Inflammatory macrophage treated with lipopolysaccharide for 1 hour (primary cell): Measurements from ENCODE around the gene SCARF2.
"Not testable (repeated sequence)": the region's sequence is repeated elsewhere in the genome, so short reads cannot be mapped to it uniquely, and the experiment has no call there.

Experiments used
- DNase-seq, 2 donors: peaks; one replicate each; pipeline ENCODE4 v3.0.0-alpha.2; 2020 to 2022

Gene SCARF2, protein sequence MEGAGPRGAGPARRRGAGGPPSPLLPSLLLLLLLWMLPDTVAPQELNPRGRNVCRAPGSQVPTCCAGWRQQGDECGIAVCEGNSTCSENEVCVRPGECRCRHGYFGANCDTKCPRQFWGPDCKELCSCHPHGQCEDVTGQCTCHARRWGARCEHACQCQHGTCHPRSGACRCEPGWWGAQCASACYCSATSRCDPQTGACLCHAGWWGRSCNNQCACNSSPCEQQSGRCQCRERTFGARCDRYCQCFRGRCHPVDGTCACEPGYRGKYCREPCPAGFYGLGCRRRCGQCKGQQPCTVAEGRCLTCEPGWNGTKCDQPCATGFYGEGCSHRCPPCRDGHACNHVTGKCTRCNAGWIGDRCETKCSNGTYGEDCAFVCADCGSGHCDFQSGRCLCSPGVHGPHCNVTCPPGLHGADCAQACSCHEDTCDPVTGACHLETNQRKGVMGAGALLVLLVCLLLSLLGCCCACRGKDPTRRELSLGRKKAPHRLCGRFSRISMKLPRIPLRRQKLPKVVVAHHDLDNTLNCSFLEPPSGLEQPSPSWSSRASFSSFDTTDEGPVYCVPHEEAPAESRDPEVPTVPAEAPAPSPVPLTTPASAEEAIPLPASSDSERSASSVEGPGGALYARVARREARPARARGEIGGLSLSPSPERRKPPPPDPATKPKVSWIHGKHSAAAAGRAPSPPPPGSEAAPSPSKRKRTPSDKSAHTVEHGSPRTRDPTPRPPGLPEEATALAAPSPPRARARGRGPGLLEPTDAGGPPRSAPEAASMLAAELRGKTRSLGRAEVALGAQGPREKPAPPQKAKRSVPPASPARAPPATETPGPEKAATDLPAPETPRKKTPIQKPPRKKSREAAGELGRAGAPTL

DNA sequence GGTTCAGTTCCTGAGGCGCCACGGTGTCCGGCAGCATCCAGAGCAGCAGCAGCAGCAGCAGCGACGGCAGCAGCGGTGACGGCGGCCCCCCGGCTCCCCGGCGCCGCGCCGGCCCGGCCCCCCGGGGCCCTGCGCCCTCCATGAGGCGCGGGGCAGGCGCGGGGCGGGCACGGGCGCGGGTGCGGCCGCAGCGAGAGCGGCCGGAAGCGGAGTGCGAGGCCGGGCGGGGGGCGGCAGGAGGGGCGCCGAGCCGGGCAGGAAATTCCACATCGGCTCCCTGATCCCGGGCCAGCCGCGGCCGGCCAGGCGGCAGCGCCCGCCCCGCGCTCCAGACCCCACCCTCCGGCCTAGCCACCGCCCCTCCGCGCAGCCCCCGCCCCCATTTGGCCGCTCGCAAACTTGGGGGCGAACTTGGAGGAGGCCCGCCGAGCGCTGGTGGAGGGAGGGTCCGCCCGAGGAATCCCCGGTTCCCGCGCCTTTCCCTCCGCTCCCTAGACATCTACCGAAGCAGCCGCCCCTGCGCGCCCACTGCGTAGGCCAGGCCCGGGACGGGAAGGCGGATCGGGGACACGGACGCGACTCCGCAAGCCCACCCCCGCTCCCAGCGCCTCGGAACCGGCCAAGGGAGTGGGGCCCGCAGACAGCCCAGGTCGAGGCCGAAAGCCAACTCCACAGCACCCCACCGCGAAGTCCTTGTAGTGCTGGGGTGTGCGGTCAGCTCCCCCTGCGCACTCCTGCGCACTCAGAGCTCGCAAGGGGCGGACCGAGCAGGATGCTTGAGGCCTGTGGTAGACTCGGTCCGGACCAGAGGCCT is at the start of gene SCARF2:
TSS of gene SCARF2 (minus strand) at position 213 of the 814 bp plus-strand sequence. CDS start at position 142, 71 bp downstream.
- no peak for DNase-seq

DNA sequence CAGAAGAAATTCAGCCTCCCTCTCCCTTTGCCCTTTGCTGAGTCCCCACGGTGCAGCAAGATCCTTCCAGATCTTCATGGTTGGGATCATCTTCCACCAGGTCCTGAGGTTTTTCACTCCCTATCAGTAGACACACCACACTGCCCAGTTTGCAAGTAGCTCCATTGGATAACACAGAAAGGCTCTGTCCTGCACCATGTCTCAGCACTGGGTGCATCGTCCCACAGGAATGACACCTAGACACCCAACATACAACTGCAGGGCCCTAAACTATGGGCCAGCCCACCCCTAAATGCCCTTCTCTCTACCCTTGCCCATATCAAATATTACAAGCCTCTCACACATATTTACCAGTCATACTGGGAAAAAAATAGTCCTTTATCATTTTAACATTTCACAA is 48.6 kb upstream of the SCARF2 start:
- no peak for DNase-seq

DNA sequence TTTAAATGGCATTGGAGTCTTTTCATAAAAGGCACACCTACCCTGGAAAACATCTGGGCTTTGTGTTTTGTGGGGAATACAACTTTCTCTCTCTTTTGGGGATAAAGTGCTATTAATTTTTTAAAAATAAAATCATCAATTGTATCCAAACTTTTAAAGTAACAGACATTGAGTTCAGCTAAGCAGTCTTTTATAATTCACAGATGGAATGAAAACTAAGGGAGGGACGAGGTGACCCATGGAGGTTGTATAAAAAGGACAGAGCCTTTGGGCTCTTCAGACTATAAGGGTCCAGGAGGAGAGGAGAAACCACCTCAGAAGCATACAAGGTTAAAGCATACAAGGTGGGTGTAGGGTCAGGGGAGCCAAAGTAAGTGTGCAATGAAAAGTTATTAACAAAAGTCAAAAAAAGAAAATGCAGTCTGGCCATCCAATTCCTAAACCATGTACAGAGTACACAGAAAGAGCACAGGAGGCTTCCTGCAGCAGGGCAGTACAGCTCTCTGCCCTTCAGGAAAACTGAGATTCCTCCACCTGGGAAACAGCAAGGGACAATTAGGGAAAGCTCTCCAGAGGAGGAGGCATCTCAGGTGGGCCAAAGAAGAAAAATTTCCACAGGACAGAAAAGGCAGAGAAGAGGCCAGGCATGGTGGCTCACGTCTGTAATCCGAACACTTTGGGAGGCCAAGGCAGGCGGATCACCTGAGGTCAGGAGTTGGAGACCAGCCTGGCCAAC is 47.5 kb upstream of the SCARF2 start:
- no peak for DNase-seq

DNA sequence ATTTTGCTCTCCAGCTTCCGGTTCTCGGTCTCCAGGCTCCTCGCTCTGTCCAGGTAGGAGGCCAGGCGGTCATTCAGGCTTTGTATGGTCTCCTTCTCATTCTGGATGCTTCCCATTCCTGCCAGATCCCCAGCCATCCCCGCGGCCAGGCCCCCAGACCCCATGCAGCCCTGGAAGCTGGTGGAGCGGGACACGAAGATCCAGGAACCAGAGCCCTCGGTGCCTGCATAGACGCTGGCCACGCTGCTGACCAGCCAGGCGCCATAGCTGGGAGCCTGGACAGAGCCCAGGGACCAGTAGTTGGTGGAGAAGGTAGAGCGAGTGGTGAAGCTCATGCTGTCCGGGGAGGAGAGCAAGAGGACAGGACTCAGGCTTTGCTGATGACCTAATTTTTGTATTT is 46.1 kb upstream of the SCARF2 start:
- no peak for DNase-seq

DNA sequence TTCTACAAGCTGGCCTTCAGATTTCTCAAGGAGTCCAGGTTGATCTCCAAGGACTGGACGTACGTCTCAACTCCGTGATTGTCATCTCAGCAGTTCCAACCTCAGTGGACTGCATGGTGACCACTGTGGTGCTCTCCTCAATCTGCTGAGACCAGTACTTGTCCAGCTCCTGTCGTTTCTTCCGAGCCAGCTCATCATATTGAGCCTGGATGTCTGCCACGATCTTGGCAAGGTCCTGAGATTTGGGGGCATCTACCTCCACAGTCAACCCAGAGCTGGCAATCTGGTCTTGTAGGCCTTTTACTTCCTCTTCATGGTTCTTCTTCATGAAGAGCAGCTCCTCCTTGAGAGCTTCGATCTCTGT is 45.5 kb upstream of the SCARF2 start:
- DNase-seq, result not testable (repeated sequence)

DNA sequence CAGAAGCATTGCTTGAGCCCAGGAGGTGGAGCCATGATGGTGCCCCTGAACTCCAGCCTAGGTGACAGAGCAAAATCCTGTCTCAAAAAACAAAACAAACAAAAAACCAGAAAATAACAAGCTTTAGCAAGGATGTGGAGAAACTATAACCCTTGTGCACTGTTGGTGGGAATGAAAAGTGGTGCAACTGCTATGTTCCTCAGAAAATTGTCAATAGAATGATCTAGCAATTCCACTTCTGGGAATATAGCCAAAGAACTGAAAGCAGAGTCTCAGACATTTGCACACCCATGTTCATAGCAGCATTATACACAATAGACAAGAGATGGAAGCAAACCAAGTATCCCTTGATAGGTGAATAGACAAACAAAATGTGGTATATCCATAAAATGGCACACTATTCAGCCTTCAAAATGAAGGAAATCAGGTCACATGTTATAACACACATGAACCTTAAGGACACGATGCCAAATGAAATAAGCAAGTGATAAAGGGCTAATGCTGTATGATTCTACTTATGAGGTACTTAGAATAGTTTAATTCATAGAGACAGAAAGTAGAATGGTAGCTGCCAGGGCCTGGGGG is 42.1 kb upstream of the SCARF2 start:
- DNase-seq, result no peak

DNA sequence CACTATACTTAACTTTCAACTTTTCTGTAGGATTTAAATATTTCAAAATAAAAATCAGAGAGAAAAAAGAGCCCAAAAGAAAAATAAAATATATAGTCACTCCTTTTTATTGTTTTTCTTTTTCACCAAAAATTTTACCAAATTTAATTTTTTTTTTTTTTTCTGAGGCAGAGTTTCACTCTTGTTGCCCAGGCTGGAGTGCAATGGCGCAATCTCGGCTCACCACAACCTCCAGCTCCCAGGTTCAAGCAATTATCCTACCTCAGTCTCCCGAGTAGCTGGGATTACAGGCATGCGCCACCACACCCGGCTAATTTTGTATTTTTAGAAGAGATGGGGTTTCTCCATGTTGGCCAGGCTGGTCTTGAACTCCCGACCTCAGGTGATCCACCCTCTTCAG is 40.4 kb upstream of the SCARF2 start:
- not testable (repeated sequence) for DNase-seq

DNA sequence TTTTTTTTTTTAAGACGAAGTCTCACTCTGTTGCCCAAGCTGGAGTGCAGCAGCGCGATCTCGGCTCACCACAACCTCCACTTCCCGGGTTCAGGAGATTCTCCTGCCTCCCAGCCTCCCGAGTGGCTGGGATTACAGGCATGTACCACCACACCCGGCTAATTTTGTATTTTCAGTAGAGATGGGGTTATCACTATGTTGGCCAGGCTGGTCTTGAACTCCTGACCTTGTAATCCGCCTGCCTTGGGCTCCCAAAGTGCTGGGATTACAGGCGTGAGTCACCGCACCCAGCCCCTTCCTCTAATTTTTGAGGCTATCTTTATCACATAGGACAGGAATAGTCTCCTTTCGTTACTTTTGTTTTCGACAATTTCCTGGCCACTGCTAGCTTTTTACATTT is 37.9 kb upstream of the SCARF2 start:
- DNase-seq, result not testable (repeated sequence)

DNA sequence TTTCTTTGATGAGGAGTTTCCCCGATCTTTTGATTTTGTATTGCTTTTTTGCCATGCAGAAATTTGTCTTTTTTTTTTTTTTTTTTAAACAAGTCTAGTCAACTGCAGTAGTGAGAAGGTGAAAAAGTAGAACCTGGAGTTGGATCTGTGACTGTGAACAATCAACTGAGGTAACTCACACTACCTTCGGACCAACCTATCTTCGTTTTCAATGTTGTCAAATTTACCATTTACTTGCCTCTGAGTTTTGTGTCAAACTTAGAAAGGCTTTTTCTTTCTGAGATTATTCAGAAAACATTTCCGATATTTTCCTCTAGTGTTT is 37.5 kb upstream of the SCARF2 start:
- no peak for DNase-seq

DNA sequence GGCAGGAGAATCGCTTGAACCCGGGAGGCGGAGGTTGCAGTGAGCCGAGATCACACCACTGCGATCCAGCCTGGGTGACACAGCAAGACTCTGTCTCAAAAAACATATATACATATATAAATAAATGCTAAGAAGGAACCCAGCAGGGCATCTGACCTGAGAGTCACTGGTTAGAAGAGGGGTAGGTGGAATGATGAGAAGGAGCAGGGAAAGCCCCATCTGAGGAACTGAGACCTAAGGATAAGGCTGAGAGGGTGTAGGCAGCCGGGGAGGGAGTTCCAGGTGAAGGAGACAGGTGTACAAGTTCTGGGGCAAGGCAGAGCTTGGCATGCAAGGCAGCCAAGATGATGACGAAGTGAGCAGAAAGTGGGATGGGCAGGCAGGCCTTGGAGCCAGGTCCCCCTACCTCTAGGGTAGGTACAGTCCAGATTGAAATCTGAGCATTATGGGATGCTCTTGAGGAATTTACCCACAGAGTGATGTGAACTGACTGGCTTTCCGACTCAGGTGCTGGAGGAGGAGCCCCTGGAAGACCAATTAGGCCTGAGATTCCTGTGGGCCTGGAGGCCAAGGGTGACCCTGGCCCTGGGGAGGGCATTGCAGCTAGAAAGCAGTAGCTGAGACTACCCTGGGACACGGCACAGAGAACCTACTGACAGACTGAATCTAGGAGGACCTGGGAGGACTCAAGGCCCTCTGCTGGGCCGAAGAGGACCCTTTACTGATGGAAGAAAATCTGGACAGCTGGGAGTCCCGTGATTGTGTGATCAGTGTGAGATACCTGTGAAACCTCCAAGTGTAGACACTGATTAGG is 35.2 kb upstream of the SCARF2 start:
- no peak for DNase-seq

DNA sequence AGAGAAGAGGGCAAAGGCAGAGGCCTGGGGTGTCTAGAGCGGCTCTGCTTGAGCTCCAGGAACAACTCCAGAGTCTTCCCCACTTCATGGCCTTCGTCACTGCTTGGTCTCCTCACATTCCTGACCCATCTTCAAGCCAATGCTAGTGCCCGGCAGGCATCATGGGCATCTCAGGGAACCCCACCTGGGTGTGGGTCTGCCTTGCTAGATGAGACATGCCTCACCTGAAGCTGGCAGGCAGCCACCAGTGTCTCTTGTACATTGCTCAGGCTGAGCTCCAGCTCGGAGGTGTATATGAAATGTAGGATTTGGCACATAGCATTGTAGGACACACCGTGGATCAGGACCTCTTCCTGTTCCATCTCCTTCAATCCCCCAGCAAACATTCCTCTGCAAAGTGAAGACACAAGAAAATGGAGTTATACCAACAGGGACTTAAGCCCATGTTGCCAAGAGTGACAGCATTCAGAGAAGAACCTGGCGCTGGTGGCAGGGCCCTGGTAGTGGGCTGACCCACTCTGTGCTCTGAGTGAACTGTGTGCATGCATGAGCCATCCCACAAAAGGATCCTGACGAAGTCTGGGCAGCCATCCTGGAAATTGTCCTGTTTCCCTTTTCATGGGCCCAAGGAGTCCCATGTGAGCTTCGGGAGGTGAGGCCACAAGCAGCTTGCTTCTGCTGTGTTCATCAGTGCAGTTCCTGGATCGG is 33.7 kb upstream of the SCARF2 start:
- no peak for DNase-seq

DNA sequence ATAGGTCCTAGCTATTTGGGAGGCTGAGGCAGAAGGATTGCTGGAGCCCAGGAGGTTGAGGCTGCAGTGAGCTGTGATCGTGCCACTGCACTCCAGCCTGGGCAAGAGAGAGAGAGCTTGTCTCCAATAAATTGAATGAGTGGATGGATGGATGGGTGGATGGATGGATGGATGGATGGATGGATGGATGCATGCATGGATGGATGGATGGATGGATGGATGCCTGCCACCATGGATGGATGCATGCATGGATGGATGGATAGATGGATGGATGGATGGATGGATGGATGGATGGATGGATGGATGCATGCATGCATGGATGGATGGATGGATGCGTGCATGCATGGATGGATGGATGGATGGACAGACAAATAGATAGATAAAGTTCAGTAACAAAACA is 32.9 kb upstream of the SCARF2 start:
- not testable (repeated sequence) for DNase-seq

DNA sequence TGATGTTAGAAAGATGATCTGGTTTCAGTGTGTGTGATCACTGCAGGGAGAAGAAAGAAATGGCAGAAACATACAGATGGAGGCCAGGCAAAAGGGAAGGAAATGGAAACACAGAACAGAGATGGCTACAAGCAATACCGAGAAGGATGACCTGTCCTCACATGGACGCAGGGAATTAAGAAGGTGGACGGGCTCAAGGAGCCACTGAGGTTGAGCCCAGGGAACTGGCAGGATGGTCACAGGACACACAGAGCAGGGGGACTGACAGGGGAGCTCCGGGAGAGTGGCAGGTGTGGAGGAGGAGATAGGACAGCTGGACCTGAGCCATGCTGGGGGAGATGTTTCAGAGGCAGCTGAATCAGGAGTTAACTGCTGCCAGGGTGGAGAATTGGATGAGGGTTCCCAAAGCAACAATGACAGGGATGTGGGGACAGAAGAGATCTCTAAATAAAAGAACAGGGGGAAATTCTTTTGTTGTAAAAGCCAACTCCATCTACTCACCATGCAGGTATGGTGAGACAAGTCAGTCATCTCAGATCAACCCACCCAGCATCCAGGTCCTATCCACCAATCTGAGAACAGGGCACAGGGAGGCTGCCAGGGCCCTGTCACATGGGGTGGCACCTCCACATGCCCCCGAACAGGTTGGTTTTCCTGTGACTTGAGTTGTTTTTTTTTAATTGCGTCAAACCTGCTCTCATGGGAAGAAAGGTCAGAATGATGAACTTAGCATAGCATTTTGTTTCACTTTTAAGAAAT is 31.7 kb upstream of the SCARF2 start:
- DNase-seq, result no peak

DNA sequence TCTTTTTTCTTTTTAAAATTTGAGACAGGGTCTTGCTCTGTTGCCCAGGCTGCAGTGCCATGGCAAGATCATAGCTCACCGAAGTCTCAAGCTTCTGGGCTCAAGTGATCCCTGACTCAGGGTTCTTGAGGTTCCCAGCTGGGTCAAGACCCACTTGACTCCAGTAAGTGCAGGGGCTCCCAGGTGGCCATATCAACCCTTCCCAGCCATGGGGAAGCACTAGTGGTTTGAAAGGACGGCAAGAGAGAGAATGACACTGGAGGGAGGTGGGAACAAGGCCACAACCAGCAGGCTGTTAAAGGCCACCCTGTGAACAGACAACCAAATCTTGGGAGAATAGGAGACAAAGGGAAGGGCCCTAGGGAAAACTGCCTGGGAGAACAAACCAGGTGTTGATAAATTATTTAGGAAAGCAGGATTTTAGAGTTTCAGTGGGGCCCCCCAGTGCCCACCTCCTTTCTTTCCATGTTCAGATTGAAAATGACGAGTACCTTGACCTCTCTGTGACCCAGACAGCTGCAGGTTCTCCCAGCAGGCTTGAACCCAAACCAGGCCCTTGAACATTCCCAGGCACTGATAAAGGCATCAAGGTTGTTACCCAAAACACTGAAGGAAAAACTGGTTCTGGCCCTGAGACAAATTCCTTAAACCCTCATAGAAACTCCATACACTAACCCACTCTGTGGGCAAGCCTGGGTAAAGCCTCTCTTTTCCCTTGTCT is 29.2 kb upstream of the SCARF2 start:
- no peak for DNase-seq

DNA sequence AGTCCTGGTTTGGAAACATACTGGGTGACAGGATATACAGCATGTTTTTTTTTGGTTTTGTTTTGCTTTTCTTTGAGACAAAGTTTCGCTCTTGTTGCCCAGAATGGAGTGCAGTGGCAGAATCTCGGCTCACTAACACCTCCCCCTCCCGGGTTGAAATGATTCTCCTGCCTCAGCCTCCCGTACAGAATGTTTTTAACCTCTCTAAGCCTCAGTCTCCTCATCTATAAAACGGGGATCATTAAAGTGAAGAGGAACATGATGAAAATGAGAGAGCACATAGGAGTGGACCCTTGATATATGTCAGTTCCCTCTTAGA is 28.1 kb upstream of the SCARF2 start:
- no peak for DNase-seq

DNA sequence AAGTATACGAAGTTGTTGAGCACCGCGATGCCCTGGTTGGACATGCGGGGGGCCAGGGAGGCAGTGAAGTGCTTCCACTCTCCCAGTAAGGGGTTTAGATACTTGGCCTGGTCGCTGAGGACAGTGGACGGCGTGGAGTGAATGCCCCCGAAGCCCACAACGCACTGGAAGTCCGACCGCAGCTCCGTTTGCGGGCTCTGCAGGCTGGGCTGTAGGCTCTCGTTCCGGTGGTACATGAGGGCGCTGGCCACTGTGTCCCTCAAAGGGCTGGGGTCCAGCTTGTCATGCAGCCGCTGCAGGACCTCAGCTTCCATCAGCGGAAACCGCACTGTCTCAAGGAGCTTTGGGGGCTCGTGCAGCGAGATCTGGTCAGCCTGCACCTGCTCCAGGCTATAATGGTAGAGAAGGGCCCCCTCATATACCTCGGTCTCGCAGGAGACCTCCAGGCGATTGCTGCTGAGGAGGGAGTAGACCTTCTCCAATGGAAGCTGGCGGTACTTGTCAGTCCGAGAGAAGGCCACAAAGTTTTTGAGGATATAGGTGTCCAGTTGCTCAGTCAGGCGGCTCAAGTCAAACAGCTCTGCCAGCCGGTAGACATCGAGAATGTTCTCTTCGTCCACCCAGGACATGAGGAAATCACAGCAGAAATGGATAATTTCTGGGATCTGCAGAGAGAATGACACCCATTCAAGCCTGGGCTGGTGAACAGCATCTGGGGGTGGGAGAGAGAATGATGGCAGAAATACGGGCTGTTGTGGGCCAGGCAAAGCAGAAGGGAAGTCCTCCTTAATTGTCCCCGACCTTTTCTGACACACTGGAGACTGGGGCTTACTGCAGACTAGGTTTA is 27.5 kb upstream of the SCARF2 start:
- no peak for DNase-seq

DNA sequence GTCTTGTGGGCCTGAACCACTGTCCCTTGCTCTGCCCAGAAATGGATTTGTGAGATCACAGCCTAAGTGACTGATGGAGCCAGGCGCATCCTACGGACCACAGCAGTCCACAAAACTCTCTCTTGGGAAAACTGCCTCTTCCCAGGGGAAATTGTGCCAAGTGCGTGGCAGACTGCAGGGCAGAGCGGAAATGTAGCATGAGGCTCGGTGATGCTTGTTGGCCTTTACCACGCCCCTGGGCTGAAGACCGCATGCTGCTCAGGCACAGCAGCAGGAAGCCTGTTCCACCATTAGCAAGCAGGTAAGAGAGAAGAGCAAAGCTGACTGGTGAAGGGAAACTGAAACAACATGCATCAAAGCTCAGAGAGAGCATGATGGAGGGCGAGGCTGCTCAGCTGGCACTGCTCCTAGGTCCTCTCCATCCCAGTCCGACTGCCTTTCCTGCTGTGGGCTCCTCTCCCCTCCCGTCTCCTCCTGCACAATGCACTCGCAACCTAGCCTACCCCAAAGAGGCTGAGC is 26.5 kb upstream of the SCARF2 start:
- DNase-seq, result no peak
